Epithelial cell of proximal tubule (primary cell): Measurements from ENCODE around the gene SECTM1. TPM values are rescaled to one million over a fixed set of nuclear protein-coding genes. Genes with fewer than 3 reads are reported as not detected.

Experiments
- DNase-seq: peaks from one replicate; pipeline ENCODE4 v3.0.0-alpha.2; 2011; ENCODE audit warnings: low read depth
- H3K4me3 ChIP-seq: 2 replicates; pipeline ENCODE4 v1.5.1; 2011; ENCODE audit warnings: low read depth, mild to moderate bottlenecking, low read length
- CTCF ChIP-seq: conservative IDR thresholded peaks from 2 replicates; pipeline ENCODE4 v1.5.1; 2012; ENCODE audit warnings: low read depth, mild to moderate bottlenecking, low read length
- total RNA-seq: library from RNA; depleted of rRNA; stranded (reverse); fragments of >200 nt; gene quantifications from 2 replicates; pipeline ENCODE4 v1.2.3, GENCODE V29; 2015

SECTM1 gene
- total RNA-seq, 1 donor from 2014 or later, result 0.75 TPM

DNA sequence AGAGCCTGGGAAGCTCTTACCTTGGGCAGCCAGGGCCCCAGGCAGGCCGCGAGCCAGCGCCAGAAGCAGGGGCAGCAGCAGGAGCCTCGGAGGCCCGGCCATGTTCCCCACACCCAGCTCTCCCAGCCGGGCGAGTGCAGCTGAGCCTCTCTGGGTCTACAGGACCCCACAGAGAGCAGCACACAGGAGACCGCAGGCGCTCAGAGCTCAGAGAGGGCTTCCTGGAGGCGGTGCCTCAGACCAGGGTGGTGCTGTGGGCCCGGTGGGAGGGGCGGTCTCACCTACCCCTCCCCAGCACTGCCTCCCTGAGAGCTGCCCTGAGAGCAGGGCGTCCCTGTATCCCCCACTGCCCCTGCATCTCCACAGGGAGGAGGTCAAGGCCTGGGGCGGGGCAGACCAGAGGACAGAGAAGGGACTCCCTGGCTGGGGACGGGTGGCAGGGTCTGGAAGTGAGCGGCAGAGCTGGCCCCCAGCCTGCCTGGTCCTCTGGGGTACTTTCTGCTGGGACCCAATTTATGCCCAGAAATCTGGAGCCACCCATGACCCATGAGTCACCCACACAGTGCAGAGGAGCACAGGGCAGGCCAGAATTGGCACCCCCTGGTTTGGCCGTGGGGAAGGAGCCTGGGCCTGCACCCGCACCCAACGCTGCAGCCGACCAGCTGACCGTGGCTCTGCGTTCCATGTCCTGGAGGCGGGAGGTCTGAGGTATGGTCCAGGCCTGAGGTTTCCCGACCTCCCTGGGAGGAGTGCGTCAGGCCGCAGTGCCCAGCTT lies 16.0 kb downstream of the SECTM1 start, which contains the start of gene CD7:
TSS of gene CD7 (minus strand) at position 215 of the 775 bp plus-strand sequence. CDS start at position 102, 113 bp downstream.
- no peak within 1 kb of the TSS for H3K4me3 ChIP-seq
- no peak for DNase-seq
- no peak for TF ChIP-seq CTCF

DNA sequence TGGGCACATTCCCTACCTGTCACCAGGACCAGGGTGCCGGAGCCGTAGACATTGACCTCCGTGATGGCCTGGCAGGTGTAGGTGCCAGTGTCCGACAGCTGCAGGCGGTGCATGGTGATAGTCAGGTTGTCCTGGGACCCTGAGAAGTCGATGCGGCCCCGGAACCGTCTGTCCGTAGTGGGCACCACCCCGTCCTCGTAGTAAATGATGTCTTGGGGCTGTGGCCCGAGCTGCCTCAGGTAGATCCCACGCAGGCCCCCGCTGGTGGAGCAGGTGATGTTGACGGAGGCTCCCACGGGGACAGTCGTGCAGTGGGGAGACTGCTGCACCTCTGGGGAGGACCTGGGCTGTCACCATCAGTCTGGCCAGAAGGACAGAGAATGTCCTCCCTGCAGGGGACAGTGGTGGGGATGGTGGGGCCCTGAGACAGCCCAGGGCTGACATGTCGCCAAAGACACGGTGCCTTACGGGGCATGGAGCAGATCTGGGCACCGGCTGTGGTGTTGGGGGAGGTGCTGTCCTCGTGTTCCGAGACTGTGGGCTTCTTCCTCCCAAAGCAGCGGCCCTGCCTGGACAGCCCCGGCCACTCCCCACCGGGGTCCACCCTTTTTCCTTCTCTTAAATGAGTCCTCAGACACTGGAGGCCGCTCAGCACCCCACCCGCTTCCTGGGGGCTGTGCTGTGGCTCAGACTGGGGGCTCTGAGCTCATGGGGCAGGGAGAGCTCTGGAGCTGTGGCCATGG lies 16.7 kb downstream of the SECTM1 start:
- no peak for TF ChIP-seq CTCF
- no peak for DNase-seq
- H3K4me3 ChIP-seq, result no peak overlapping the region

DNA sequence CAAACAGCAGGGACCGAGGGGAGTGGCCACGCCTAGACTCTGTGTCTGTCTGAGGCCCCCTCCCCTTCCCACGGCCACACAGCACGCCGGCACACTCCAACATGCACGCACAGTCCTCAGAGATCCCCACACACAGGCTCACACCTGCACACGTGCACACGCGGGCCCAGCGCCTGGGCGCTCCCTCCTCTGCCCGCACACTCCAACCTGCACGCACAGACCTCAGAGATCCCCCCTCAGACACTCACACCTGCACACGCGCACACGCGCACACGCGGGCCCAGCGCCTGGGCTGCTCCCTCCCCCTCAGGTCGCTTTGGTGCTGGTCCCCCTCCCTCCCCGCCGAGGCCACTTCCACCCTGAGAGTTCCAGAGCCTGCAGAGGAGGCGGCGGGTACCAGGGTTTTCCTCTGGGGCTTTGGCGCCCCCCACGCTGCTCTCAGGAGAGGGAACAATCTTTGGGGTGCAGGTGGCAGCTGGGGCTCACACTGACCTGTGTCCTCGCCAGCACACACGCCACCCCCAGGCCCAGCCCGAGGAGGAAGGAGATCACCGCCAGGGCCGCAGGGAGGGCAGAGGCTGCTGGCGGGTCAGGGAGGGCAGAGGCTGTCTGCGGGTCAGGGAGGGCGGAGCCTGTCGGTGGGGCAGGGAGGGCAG lies 17.7 kb downstream of the SECTM1 start:
- no peak for TF ChIP-seq CTCF
- DNase-seq, result no peak
- no peak overlapping the region for H3K4me3 ChIP-seq

DNA sequence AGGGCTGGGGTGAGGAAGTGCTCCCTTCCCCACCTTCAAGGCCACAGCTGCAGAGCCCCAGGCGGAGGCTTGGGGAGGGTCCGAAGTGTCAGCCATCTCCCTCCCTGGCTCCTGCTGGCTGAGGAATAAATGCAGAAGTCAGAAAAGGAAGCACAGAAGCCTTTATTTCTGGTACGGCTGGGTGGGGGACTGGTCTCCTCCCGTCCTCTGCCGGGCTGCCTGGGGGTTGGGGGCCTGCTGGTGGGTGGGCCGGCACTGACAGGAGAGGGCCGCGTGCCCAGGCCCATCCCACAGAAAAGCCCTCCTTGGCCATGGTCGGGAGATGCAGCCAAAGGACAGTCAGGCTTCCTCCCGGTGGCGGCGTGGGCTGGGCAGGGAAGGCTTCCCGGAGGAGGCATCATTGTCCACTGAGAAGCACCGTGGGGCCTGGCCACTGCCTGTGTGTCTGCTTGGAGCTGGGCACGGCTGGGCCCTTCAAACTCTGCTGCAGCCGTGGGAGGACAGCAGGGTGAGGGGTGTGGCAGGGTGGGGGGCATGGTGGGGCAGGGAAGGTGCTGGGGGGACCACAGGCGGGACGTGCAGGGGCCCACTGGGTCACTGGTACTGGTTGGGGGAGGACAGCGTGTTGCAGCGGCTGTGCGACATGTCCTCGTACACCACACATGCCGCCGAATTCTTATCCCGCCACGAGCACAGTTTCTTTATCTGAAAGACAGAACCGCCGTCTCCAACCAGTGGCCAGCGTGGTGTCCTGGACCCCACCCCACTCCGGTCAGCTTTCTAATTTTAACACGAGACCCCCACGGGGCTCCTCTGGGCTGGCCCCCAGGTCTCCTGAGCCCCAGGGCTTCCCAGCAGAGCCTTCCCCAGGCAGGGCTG lies 18.6 kb downstream of the SECTM1 start:
- no peak for TF ChIP-seq CTCF
- DNase-seq, result no peak
- H3K4me3 ChIP-seq, result no peak overlapping the region

DNA sequence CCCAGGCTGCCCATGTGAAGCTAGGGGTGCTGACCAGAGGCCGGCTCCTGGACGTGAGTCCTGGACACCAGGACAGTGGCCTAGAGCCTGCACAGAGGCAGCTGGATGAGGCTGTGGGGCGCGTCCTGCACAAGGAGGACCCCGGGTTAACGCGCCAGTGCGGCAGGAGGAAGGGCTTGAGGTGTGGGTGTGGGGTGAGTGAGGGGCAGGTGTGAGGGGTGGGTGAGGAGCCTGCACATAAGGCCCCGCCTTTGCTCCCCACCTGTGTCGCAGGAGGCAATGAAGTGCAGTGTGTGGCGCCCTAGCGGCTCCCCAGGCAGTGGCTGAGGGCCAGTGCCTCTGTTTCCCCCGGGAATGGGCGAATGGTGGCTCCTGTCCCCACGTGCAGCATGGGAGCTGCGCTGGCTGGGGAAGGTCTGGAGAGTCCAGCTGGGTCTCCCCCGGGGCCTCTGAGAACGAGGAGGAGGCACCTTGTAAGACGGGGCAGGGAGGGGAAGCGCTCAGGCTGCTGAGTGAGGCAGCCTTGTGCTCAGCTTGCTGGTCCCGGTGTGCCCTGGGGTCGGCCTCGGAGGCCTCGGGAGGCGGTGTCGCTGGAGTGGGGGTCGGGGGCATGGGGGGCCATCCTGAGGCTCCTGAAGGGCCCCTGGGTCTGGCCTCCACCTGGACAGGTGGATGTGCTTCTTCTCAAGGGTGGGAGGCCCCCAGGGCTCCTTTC lies 19.4 kb downstream of the SECTM1 start:
- H3K4me3 ChIP-seq, result no peak overlapping the region
- no peak for DNase-seq
- no peak for TF ChIP-seq CTCF
